Neural progenitor cell (in vitro differentiated cells): ENCODE measurements around the gene SBF2. TPM values are rescaled to one million over a fixed set of nuclear protein-coding genes. Genes with fewer than 3 reads are reported as not detected.

ENCODE experiments used
- DNase-seq: peaks from one replicate; pipeline ENCODE4 v3.0.0-alpha.2; 2016; ENCODE audit warnings: low spot score
- H2AFZ ChIP-seq: fragments of 200-600 bp; sonication (generic); replicated peaks from 2 replicates; pipeline ENCODE4 v1.6.1; 2016; ENCODE audit warnings: antibody characterized with exemption
- H3F3A ChIP-seq: fragments of 200-600 bp; sonication (generic); 2 replicates; pipeline ENCODE4 v1.6.1; 2016; ENCODE audit warnings: antibody characterized with exemption, low read depth
- H3K27ac ChIP-seq: fragments of 200-600 bp; sonication (generic); 2 replicates; pipeline ENCODE4 v1.5.1; 2016; ENCODE audit warnings: mild to moderate bottlenecking
- H3K27me3 ChIP-seq: fragments of 200-600 bp; sonication (generic); 2 replicates; pipeline ENCODE4 v1.6.1; 2016; ENCODE audit warnings: mild to moderate bottlenecking, moderate library complexity
- H3K36me3 ChIP-seq: fragments of 200-600 bp; sonication (generic); 2 replicates; pipeline ENCODE4 v1.5.1; 2016
- H3K4me1 ChIP-seq: fragments of 200-600 bp; sonication (generic); 2 replicates; pipeline ENCODE4 v1.6.1; 2016; ENCODE audit warnings: mixed run types
- H3K4me2 ChIP-seq: fragments of 200-600 bp; sonication (generic); 2 replicates; pipeline ENCODE4 v1.6.1; 2016
- H3K4me3 ChIP-seq: fragments of 200-600 bp; sonication (generic); 2 replicates; pipeline ENCODE4 v1.5.1; 2016
- H3K79me2 ChIP-seq: fragments of 200-600 bp; sonication (generic); 2 replicates; pipeline ENCODE4 v1.6.1; 2016; ENCODE audit warnings: low read depth
- H3K9ac ChIP-seq: fragments of 200-600 bp; sonication (generic); 2 replicates; pipeline ENCODE4 v1.6.1; 2016
- H3K9me3 ChIP-seq: fragments of 200-600 bp; sonication (generic); 2 replicates; pipeline ENCODE4 v1.5.1; 2016; ENCODE audit warnings: low read depth
- H4K20me1 ChIP-seq: fragments of 200-600 bp; sonication (generic); 2 replicates; pipeline ENCODE4 v1.6.1; 2016; ENCODE audit warnings: low read depth
- H3K27ac Mint-ChIP-seq: 3 replicates; pipeline ENCODE4 v1.8.0; 2021; ENCODE audit warnings: mixed read lengths
- H3K27me3 Mint-ChIP-seq: 2 replicates; pipeline ENCODE4 v1.8.0; 2022; ENCODE audit warnings: low read depth, mild to moderate bottlenecking, inconsistent platforms, moderate library complexity, mixed read lengths; ENCODE audit not compliant: insufficient read depth
- H3K36me3 Mint-ChIP-seq: 3 replicates; pipeline ENCODE4 v1.8.0; 2021; ENCODE audit warnings: mixed read lengths
- H3K4me1 Mint-ChIP-seq: 3 replicates; pipeline ENCODE4 v1.8.0; 2021; ENCODE audit warnings: mixed read lengths
- H3K4me3 Mint-ChIP-seq: 3 replicates; pipeline ENCODE4 v1.8.0; 2021; ENCODE audit warnings: mild to moderate bottlenecking, moderate library complexity, mixed read lengths
- H3K9me3 Mint-ChIP-seq: 3 replicates; pipeline ENCODE4 v1.8.0; 2020; ENCODE audit warnings: mixed read lengths
- EZH2 ChIP-seq: fragments of 200-600 bp; sonication (generic); IDR thresholded peaks from 2 replicates; pipeline ENCODE4 v1.6.1; 2017; ENCODE audit warnings: antibody characterized with exemption, mild to moderate bottlenecking, moderate library complexity
- EZH2phosphoT487 ChIP-seq: fragments of 200-600 bp; sonication (generic); IDR thresholded peaks from 2 replicates; pipeline ENCODE4 v1.6.1; 2017; ENCODE audit warnings: antibody characterized with exemption
- total RNA-seq: library from RNA; depleted of rRNA; stranded (reverse); fragments of >200 nt; gene quantifications from 2 replicates; pipeline ENCODE4 v1.2.3, GENCODE V29; 2015; ENCODE audit warnings: low replicate concordance
- TF ChIP-seq, protein P1 (sequence below): fragments of 200-600 bp; sonication (generic); IDR thresholded peaks from 2 replicates; pipeline ENCODE4 v1.5.1; 2017; ENCODE audit warnings: antibody characterized with exemption, mild to moderate bottlenecking

SBF2 gene
- total RNA-seq, 1 donor from 2014 or later, result 48.2 TPM

DNA sequence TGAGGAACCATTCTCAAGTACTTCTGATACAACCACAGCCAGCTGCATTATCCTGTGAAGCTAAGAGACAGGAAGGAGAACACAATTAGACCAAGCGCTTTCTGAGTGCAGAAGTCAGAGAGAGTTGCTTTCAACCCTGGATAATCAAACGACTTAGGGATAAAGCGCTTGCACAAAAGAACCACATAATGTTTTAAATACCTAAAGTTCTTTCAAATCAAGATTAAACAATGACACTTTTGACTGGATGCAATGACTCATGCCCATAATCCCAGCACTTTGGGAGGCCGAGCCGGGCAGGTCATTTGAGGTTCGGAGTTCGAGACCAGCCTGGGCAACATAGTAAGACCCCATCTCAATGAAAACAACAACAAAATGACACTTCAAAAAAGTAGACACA is 485.1 kb downstream of the SBF2 start:
- peaks cover 16% of the 10 kb centered on the region for H3F3A ChIP-seq
- H3K9ac ChIP-seq, result no peak overlapping the region
- peaks cover 31% of the 10 kb centered on the region for H3K36me3 Mint-ChIP-seq
- peaks cover 12% of the 10 kb centered on the region for H3K36me3 ChIP-seq
- H4K20me1 ChIP-seq, result no peaks in the 10 kb centered on the region
- no peaks in the 10 kb centered on the region for H3K79me2 ChIP-seq
- H3K4me2 ChIP-seq, result peak overlapping the region; percentile 31
- peak overlapping the region; percentile 69 for H3K27ac ChIP-seq
- H3K27ac Mint-ChIP-seq, result no peak overlapping the region
- H3K27me3 Mint-ChIP-seq, result no peaks in the 10 kb centered on the region
- H3K4me3 ChIP-seq, result no peak overlapping the region
- no peak overlapping the region for H3K4me3 Mint-ChIP-seq
- no peaks in the 10 kb centered on the region for H3K9me3 Mint-ChIP-seq
- no peaks in the 10 kb centered on the region for H3K27me3 ChIP-seq
- H3K4me1 Mint-ChIP-seq, result no peaks in the 10 kb centered on the region
- TF ChIP-seq EZH2phosphoT487, result no peak
- TF ChIP-seq EZH2, result no peak
- TF ChIP-seq, protein P1, sequence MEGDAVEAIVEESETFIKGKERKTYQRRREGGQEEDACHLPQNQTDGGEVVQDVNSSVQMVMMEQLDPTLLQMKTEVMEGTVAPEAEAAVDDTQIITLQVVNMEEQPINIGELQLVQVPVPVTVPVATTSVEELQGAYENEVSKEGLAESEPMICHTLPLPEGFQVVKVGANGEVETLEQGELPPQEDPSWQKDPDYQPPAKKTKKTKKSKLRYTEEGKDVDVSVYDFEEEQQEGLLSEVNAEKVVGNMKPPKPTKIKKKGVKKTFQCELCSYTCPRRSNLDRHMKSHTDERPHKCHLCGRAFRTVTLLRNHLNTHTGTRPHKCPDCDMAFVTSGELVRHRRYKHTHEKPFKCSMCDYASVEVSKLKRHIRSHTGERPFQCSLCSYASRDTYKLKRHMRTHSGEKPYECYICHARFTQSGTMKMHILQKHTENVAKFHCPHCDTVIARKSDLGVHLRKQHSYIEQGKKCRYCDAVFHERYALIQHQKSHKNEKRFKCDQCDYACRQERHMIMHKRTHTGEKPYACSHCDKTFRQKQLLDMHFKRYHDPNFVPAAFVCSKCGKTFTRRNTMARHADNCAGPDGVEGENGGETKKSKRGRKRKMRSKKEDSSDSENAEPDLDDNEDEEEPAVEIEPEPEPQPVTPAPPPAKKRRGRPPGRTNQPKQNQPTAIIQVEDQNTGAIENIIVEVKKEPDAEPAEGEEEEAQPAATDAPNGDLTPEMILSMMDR, result no peak
- H3K4me1 ChIP-seq, result peaks cover 9% of the 10 kb centered on the region
- peak; percentile 77 for DNase-seq
- H2AFZ ChIP-seq, result no peak overlapping the region
- no peaks in the 10 kb centered on the region for H3K9me3 ChIP-seq

DNA sequence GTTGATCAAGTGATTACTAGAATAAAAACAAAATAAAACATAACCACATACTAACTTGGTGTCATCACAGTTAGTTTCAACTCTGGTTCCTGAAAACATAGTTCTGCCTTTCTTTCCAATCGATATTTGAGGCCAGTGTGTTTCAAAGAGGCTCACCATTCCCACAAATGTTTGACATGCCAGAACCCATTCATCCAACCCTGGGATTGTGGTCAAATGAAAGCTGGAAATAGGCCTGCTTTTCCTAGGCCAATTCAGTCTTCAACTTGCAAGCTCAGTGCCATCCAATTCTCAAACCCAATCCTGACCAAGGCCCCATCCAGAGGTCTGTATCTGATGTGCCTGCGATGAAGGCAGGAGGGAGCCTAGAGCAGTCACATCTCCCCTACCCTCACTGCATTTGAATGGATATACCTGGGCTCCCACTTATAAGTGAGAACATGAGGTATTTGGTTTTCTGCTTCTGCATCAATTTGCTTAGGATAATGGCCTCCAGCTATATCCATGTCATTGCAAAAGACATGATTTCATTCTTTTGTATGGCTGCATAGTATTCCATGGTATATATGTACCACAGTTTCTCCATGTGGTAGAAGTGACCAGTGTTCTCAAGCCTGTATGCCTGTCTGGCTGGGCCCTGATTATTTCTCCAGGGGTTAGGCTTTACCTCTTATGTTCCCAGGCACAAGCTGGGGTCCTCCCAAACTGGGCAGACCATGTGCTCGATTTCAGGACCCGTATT is 486.9 kb downstream of the SBF2 start:
- no peaks in the 10 kb centered on the region for H3K27me3 ChIP-seq
- Mint-ChIP-seq H3K27me3 (no peaks in the 10 kb centered on the region), H3K36me3 (peaks cover 29% of the 10 kb centered on the region), H3K4me3 (no peak overlapping the region), H3K4me1 (peaks cover 3% of the 10 kb centered on the region), H3K9me3 (no peaks in the 10 kb centered on the region), H3K27ac (no peak overlapping the region)
- H3K4me1 ChIP-seq, result peaks cover 26% of the 10 kb centered on the region
- H3K36me3 ChIP-seq, result peaks cover 12% of the 10 kb centered on the region
- H4K20me1 ChIP-seq, result no peaks in the 10 kb centered on the region
- no peaks in the 10 kb centered on the region for H3K79me2 ChIP-seq
- TF ChIP-seq EZH2 (no peak), EZH2phosphoT487 (no peak)
- TF ChIP-seq, protein P1, result no peak
- H3K9ac ChIP-seq, result no peak overlapping the region
- no peak overlapping the region for H2AFZ ChIP-seq
- no peak for DNase-seq
- H3K27ac ChIP-seq, result no peak overlapping the region
- H3K9me3 ChIP-seq, result no peaks in the 10 kb centered on the region
- H3K4me2 ChIP-seq, result no peak overlapping the region
- H3F3A ChIP-seq, result peaks cover 20% of the 10 kb centered on the region
- H3K4me3 ChIP-seq, result no peak overlapping the region

DNA sequence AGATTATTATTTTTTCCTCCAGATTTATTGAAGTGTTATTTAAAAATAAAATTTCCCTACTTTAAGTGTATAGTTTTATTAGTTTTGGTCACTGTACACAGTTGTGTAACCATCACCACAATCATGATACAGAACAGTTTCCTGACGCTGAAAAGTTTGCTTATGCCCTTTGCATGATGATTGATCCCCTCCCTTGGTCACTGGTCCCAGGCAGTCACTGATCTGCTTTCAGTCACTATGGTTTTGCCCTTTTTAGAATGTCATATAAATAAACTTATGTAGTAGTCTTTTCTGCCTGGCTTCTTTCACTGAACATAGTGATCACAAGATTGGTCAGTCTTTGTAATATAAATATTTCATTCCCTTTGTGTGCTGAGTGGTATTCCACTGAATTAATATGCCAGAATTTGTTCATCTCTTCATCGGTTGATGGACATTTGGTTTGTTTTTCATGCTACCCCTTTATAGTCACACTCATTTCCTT is 489.6 kb downstream of the SBF2 start:
- H3K27me3 Mint-ChIP-seq, result no peaks in the 10 kb centered on the region
- Histone ChIP-seq H3K4me2 (no peak overlapping the region), H3K27me3 (no peaks in the 10 kb centered on the region), H3K4me1 (peaks cover 26% of the 10 kb centered on the region), H2AFZ (no peak overlapping the region), H3K27ac (no peak overlapping the region), H3K9ac (no peak overlapping the region), H3K4me3 (no peak overlapping the region), H4K20me1 (no peaks in the 10 kb centered on the region), H3K9me3 (no peaks in the 10 kb centered on the region), H3F3A (peaks cover 16% of the 10 kb centered on the region), H3K36me3 (peaks cover 12% of the 10 kb centered on the region), H3K79me2 (no peaks in the 10 kb centered on the region)
- TF ChIP-seq, protein P1, result no peak
- no peak for TF ChIP-seq EZH2phosphoT487
- no peak for TF ChIP-seq EZH2
- peaks cover 3% of the 10 kb centered on the region for H3K4me1 Mint-ChIP-seq
- no peak overlapping the region for H3K4me3 Mint-ChIP-seq
- H3K27ac Mint-ChIP-seq, result no peak overlapping the region
- no peaks in the 10 kb centered on the region for H3K9me3 Mint-ChIP-seq
- peaks cover 21% of the 10 kb centered on the region for H3K36me3 Mint-ChIP-seq
- DNase-seq, result no peak
